Transverse colon (tissue), 3 donors: ENCODE results near the gene NCKAP5.

Experiments used
- CTCF ChIP-seq, 5 experiments: fragments of 200-600 bp in 3 of 5; fragments of 450-650 bp in 2 of 5; sonication (generic) in 3 of 5; IDR thresholded peaks; 1 replicate in 2 of 5; 2 replicates in 3 of 5; pipeline ENCODE4 v1.5.1; 2016 to 2017; ENCODE audit warnings: antibody characterized with exemption in 5 of 5, inconsistent platforms in 3 of 5, mild to moderate bottlenecking in 2 of 5, moderate library complexity in 1 of 5
- POLR2A ChIP-seq: fragments of 450-650 bp; IDR thresholded peaks from one replicate; pipeline ENCODE4 v1.6.1; 2016; ENCODE audit warnings: antibody characterized with exemption, mild to moderate bottlenecking, moderate library complexity

DNA sequence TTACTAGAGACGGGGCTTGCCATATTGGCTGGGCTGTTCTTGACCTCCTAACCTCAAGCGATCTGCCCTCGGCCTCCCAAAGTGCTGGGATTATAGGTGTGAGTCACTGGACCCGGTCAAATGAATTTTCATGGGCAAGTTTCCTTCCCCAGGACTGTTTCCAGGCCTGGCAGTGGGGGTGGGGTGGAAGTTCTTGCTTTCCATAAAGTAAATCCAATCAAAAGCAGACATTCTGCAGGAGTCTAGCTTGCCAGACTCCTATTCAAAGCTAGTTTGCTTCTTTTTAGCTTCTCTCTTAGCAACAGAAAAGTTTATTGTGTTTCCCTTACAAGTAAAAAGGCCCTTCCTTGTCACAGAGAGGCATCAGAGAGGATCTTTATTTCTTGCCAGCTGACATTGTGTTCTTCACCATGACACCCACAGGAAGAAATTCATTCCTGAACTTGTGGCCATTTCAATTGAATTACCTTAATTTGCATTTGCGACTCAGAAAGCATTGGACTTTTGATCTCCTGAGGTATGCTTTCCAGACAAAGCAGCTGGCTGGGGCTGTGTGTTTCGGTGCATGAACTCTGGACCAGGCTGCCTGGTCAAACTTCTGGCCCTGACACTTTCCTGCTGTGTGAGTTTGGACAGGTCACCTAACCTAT lies 936.1 kb downstream of the NCKAP5 start:
- no peak for TF ChIP-seq POLR2A
- no peak for TF ChIP-seq CTCF (IDR thresholded peaks at IDR 0.05)
